ENCODE measurements around the gene MEIS2.

Gene MEIS2

DNA sequence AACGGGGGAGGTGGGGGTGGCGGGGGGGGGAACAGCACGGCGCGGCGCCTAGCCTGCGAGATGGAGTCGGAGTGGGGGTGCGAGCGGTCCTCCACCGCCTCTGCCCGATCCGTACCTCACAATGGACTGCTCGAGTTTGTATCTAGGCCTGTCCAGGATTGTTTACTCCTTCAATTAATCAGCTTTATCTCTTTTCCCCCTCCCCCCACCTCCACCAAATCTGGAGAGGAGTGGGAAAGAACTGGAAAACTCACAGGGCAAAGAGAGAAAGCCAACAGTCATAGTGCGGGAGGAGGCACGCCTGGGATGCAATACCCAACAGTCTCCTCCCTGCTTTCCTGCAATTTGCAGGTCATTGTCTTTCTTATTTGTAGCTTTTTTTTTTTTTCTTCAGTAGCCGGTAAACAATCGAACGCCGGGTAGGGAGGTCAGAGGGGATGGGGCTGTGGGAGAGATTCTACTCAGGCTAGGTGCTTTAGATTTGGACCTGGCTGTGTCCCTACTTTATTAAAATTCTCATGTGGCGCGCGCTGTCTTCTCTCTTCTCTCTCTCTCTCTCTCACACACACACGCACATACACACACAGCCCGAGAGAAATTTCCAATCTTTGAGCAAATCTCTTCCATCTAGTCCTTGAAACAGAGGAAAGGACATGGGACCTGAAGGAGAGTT, 6.9 kb upstream of the MEIS2 start:
- H3K27ac Mint-ChIP-seq: no peak overlapping the region
- H3K27me3 Mint-ChIP-seq: peaks cover 74% of the 10 kb centered on the region
- H3K4me3 Mint-ChIP-seq: no peak overlapping the region
- peaks cover 27% of the 10 kb centered on the region for H3K4me1 Mint-ChIP-seq (ENCODE audit: low read depth)
- H3K36me3 Mint-ChIP-seq: peaks cover 3% of the 10 kb centered on the region
- H3K9me3 Mint-ChIP-seq (ENCODE audit: low read depth): peaks cover 13% of the 10 kb centered on the region

DNA sequence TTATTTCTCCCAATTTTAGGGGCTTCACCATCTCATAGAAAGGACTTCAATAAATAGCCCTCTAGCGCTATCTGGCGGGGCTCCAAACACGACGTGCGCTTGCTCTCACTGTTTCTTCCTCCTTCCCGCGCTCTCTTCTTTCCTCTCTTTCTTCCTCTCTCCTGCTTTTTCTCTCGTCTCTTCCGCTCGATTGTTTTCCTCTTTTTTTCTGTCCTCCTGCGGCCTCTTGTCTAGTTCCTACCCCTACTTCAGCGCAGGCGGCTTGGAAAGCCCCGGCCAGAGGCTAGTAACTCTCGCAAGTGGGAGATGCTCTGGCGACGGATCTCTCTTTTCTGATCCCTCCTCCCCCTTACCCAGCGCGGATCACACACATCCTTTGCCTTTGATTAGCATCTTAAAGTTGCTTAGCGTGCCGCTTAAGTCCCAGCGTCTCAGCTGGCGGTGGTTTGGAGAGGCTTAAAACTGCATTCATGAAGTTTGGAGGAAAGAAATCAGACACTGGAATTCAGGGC, 6.2 kb upstream of the MEIS2 start:
- H3K27me3 Mint-ChIP-seq: peaks cover 70% of the 10 kb centered on the region
- no peak overlapping the region for H3K4me3 Mint-ChIP-seq
- peaks cover 27% of the 10 kb centered on the region for H3K4me1 Mint-ChIP-seq (ENCODE audit: low read depth)
- H3K36me3 Mint-ChIP-seq: peaks cover 2% of the 10 kb centered on the region
- no peak overlapping the region for H3K27ac Mint-ChIP-seq
- peaks cover 12% of the 10 kb centered on the region for H3K9me3 Mint-ChIP-seq (ENCODE audit: low read depth)

DNA sequence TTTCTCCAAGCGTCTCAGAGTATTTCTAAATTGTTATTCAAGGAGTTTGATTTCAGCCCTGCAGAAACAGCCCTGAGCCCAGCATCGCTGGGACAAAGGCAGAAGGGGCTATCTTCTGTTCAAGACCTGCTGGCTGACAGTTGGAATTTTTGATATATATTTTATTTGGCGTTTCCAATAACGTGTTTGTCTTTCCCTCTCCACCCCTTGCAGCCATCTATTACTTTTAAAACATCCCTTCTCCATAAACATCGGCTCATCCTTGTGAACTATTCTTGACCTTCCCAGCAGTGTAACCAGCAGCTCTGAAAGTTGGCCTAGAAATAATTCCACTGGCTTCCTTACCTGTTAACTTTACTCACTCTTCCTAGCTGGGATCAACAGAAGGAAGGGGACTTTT, 5.5 kb upstream of the MEIS2 start:
- no peak overlapping the region for H3K27ac Mint-ChIP-seq
- no peak overlapping the region for H3K4me3 Mint-ChIP-seq
- H3K27me3 Mint-ChIP-seq: peaks cover 67% of the 10 kb centered on the region
- peaks cover 4% of the 10 kb centered on the region for H3K36me3 Mint-ChIP-seq
- peaks cover 26% of the 10 kb centered on the region for H3K4me1 Mint-ChIP-seq (ENCODE audit: low read depth)
- H3K9me3 Mint-ChIP-seq (ENCODE audit: low read depth): peaks cover 9% of the 10 kb centered on the region

DNA sequence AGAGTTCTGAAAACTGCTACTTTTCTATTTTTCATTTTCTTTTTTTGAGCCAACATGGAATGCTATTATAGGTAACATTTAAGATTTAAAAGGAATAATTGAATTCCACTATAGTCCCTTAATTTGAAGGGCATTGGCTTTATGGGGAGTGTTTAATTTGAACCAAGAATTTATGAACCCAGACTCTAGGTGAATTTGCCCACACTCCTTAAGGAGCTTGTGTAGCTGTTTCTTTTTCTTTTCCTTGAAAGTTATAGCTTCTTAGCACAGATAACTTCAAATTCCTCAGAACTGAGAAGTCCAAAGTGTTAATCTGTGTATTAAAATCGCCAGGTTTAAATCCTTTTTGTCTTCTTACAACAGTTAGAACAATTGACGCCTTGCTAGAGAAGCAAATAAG, 4.7 kb upstream of the MEIS2 start:
- no peak overlapping the region for H3K4me3 Mint-ChIP-seq
- H3K9me3 Mint-ChIP-seq (ENCODE audit: low read depth): peaks cover 9% of the 10 kb centered on the region
- peaks cover 4% of the 10 kb centered on the region for H3K36me3 Mint-ChIP-seq
- peaks cover 25% of the 10 kb centered on the region for H3K4me1 Mint-ChIP-seq (ENCODE audit: low read depth)
- no peak overlapping the region for H3K27ac Mint-ChIP-seq
- H3K27me3 Mint-ChIP-seq: peaks cover 64% of the 10 kb centered on the region

DNA sequence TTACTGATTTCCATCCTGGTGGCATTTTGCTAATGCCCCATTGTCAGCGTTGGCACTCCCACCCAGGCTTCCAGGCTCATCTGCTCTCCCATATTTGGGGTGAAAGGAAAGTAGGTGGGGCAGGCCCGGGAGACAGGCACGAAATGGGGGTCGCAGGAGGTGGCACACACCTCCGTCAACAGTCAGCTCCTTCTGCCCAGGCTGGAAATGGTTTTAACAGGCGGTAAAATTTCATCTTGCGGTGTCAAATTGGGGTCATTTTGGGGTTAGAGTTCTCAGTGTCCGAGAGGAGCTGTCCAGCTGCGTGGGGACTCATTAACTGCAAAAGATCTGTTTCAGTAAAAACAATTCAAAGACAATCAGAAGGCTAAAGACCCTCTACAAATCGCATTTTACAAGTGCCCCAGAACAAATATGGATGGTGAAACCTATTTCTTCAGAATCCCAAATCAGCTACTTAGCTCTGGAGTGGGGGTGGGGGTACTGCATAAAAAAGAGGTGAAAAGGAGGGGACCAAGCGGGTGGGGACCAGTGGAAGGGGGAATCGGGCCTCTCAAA, 4.2 kb upstream of the MEIS2 start:
- H3K4me1 Mint-ChIP-seq (ENCODE audit: low read depth): peaks cover 28% of the 10 kb centered on the region
- peaks cover 4% of the 10 kb centered on the region for H3K36me3 Mint-ChIP-seq
- H3K27ac Mint-ChIP-seq: no peak overlapping the region
- peaks cover 9% of the 10 kb centered on the region for H3K9me3 Mint-ChIP-seq (ENCODE audit: low read depth)
- H3K4me3 Mint-ChIP-seq: no peak overlapping the region
- H3K27me3 Mint-ChIP-seq: peaks cover 64% of the 10 kb centered on the region

DNA sequence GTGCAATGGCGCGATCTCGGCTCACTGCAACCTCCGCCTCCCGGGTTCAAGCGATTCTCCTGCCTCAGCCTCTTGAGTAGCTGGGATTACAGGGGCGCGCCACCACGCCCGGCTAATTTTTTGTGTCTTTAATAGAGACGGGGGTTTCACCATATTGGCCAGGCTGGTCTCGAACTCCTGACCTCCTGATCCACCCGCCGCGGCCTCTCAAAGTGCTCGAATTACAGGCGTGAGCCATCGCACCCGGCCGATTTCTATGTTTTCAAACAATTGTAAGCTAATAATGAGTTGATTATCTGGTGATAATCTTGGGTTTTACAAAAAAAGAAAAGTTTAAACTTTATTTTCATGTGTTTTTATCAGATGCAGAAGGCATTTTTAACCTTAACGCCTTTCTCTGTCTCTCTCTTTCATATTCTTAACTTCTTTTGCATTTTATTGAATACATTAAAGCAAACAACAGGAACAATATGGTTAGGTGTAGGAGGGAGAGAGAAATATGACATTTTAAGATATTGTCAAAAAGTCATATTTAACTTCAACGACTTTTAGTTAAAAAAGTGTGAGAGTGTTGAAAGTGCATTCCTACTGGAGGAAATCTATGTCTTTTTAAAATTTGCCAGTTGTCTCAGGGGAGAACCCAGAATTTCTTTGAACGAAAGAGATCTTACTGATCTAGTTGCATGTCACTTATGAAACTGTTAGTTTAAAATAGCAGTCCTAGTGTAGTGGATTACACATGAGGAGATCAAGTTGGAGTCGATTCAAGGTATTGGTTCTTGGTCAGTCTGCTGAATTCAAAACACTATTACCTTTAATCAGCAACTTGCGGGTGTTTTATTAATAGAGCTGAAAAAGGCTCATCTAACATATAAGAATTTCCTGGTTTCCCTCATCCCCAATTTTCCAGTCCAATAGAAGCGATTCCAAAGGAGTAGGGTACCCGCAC, 3.4 kb upstream of the MEIS2 start:
- peaks cover 4% of the 10 kb centered on the region for H3K36me3 Mint-ChIP-seq
- peaks cover 32% of the 10 kb centered on the region for H3K4me1 Mint-ChIP-seq (ENCODE audit: low read depth)
- H3K9me3 Mint-ChIP-seq (ENCODE audit: low read depth): peaks cover 9% of the 10 kb centered on the region
- H3K4me3 Mint-ChIP-seq: no peak overlapping the region
- peaks cover 60% of the 10 kb centered on the region for H3K27me3 Mint-ChIP-seq
- H3K27ac Mint-ChIP-seq: no peak overlapping the region

DNA sequence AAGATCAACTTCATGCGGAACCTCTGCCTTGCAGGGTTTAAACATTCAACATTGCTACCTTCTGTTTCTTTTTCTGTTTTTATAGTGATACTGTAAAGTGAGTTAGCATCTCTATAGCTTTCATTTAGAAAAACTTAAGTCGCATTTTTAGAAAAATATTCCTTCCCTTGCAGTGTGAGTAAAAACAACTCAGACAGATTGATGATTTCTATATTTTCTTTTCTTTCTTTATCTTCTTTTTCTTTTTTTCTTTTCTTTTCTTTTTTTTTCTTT, 2.8 kb upstream of the MEIS2 start:
- Mint-ChIP-seq H3K4me3 (peak overlapping the region; percentile 54), H3K9me3 (ENCODE audit: low read depth) (peaks cover 5% of the 10 kb centered on the region)

DNA sequence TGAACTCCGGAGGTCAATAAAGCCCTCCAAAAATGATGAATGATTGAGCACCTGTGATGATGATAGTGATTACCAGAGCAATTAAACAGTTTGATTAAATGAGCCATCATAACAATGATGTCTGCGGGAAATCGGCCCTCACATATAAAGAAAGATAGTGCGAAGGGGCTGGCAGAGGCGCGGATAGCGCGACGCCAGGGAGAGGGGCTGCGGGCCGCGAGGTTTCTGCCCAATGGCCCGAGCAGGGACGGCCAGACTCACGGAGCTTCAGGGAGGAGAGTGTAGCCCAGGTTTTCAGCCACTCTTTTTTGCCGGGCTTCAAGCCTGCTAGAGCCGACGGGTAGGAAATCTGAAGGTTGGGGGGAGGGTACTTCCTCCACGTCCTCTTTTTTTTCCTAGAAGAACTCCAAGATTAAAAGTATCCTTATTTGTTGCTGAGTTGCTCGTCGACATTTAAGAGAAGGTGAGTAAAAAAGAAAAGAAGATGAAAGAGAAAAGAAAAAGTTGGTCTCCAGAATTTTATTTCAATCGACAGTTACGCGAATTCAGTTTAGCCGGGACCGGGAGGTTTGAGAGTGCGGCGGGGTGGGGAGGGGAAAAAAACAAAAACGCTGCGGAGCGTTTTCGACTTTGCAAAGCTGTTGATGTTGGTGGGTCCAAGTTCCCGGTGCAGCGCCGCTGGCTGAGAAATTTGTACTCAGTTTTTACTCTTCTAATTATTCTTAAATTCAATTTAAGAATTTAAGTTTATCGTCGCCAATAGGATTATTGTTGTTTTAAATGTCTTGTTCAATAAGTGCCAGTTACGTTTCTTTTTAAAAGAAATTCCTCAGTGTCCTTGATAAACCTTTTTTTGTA, 2.2 kb upstream of the MEIS2 start:
- peaks cover 5% of the 10 kb centered on the region for H3K9me3 Mint-ChIP-seq (ENCODE audit: low read depth)
- H3K36me3 Mint-ChIP-seq: peaks cover 4% of the 10 kb centered on the region
- no peak overlapping the region for H3K27ac Mint-ChIP-seq
- peak overlapping the region; percentile 62 for H3K4me3 Mint-ChIP-seq
- H3K4me1 Mint-ChIP-seq (ENCODE audit: low read depth): peaks cover 43% of the 10 kb centered on the region
- peaks cover 51% of the 10 kb centered on the region for H3K27me3 Mint-ChIP-seq

More for the DNA sequence above, 2.8 kb upstream of the MEIS2 start:
- H3K4me1 Mint-ChIP-seq (ENCODE audit: low read depth): peaks cover 39% of the 10 kb centered on the region
- peaks cover 57% of the 10 kb centered on the region for H3K27me3 Mint-ChIP-seq
- no peak overlapping the region for H3K27ac Mint-ChIP-seq
- H3K36me3 Mint-ChIP-seq: peaks cover 4% of the 10 kb centered on the region

DNA sequence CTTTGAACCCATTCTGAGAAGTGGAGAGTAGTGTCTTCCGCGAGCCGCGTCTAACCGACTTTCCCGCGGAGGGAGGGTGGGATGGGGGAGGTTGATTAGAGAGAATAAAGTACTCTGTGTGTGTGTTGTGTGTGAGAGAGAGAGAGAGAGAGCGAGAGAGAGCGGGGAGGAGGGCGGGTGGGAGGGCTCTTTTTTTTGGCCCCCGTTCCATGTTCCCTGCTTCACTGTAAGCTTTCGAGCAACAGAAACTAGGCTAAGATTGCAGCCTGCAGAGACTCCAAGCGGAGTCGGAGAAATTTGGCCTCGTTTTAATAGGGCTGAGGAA, 1.6 kb upstream of the MEIS2 start:
- no peak overlapping the region for H3K27ac Mint-ChIP-seq
- H3K9me3 Mint-ChIP-seq (ENCODE audit: low read depth): peaks cover 5% of the 10 kb centered on the region
- H3K4me3 Mint-ChIP-seq: peak overlapping the region; percentile 90
- peaks cover 4% of the 10 kb centered on the region for H3K36me3 Mint-ChIP-seq
- peaks cover 48% of the 10 kb centered on the region for H3K4me1 Mint-ChIP-seq (ENCODE audit: low read depth)
- peaks cover 52% of the 10 kb centered on the region for H3K27me3 Mint-ChIP-seq

DNA sequence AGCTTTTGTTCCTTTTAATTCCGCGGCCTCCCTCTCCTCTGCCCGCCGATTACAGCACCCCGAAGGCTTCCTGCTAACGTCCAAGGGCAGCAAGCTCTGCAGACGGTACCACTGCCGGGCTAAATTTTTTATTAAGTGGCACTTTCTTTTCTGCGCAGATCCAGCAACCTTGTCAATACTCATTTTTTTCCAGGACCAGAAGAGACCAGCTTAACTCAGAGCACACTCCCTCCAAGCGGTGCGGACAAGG, 542 bp upstream of the MEIS2 start:
- Mint-ChIP-seq H3K27ac (no peak overlapping the region), H3K4me3 (peak overlapping the region; percentile 90), H3K36me3 (peaks cover 4% of the 10 kb centered on the region), H3K9me3 (ENCODE audit: low read depth) (peaks cover 5% of the 10 kb centered on the region), H3K27me3 (peaks cover 55% of the 10 kb centered on the region), H3K4me1 (ENCODE audit: low read depth) (peaks cover 54% of the 10 kb centered on the region)

DNA sequence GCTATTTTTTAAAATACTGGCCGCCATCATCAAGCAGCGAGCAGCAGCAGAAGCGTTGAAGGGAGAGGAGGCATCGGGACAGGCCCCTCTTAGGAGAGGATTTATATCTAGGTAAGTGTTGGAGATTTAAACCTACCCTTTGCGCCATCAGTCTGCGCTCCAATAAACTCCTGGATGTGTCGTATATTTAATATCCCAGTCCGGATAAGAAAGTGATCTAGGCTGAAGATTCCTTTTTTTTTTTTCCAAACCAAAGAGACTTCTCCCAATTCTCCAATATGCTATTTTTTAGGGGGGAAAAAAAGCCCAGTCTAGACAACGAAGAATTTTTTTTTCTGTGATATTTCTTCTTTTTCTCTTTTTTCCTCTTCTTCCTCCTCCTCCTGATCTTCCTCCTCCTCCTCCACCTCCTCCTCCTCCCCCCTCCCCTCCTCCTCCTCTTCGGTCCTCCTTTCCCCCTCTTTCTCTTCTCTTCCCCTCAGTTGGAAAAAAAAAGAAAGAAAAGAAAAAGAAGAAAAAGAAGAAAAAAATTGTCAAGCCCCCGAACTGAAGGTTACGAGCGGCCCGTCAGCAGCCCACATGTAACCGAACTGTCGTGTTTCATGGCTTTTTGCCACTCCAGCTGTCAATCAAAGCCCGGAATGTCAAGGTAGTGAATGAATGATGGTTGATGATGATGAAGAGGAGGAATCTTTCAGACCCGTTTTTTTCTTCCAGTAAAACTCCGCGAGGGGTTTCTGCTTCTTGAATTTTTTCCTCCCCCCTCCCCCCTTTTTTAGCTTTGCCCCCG, 835 bp downstream of the MEIS2 start:
- Mint-ChIP-seq H3K27me3 (peaks cover 54% of the 10 kb centered on the region), H3K36me3 (peaks cover 4% of the 10 kb centered on the region), H3K27ac (no peak overlapping the region), H3K4me1 (ENCODE audit: low read depth) (peaks cover 58% of the 10 kb centered on the region), H3K9me3 (ENCODE audit: low read depth) (peaks cover 5% of the 10 kb centered on the region), H3K4me3 (peak overlapping the region; percentile 94)

DNA sequence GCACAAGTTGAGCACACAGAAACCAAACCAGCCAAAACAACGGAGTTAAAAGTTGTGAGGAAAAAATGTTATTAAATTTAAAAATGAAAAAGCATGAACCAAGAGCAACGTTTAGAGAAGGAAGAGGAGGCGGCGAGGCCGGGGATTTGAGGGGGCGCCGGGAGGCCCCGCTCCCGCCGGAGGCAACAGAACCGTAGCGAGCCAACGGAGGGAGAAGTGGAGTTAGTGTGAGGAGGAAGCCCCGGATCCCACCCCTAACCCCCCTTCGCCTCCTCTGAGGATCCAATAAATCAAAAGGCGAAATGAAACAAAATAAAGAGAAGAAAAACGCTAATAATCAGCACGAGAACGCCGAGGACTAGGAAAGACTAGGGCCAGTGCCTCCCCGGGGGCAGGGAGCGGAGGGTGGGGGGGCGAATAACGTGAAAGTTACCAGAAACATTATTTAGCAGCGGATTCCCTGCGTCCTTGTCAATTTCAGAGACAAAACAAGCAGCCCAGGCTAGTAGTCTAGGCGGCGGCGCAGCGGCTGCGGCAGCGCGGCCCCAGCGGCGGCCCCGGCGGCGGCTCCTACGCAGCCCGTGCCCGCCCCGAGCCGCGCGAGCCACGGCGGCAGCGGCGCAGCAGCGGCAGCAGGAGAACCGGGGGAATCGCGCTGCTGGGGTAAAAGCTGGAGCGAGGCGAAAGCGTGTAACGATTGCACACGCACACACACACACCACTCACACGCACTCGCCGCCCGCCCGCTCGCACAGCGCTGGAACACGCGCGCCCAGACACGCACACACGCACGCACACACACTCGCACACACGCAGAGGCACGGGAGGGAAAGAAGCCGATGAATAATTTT, 1.7 kb downstream of the MEIS2 start:
- H3K9me3 Mint-ChIP-seq (ENCODE audit: low read depth): peaks cover under 1% of the 10 kb centered on the region
- H3K4me1 Mint-ChIP-seq (ENCODE audit: low read depth): peaks cover 57% of the 10 kb centered on the region

DNA sequence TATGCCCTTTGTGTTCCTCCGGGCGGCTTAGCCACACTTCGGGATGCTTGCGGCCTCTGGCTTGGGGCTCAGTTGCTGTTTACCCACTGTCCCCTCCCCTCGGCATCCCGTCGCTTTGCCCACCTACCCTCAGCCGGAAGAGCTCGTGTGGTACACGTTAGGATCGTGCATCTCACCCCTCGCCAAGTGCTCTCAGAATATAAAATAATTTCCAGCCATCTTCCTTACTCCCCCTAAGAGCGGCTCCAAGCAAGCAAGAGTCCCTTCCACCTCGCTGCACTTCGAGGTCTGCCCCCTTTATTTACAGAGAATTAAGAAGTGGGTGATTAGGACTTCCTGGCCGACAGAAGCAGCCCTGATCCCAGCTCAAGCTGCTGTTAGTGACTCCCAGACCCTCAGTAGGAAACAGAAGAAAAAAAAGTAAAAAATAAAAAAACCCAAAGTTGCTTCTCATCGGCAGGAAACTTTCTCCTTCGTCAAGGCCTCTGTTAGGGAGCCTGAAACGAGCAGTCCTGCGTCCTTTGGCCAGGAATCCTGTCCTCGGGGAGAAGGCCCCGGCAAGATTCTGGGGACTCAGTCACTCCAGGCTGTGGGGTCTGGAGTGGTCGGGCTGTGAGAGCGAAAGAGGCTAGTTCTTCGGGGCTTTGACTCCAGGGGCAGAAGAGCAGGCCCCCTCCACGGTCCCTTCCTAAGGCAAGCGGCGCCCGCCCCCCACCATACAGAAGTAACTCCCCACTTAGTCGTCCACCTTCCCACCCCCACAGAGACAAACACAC, 3.0 kb downstream of the MEIS2 start:
- peaks cover 53% of the 10 kb centered on the region for H3K27me3 Mint-ChIP-seq
- peaks cover 53% of the 10 kb centered on the region for H3K4me1 Mint-ChIP-seq (ENCODE audit: low read depth)
- H3K27ac Mint-ChIP-seq: no peak overlapping the region
- peaks cover 4% of the 10 kb centered on the region for H3K36me3 Mint-ChIP-seq
- H3K9me3 Mint-ChIP-seq (ENCODE audit: low read depth): no peaks in the 10 kb centered on the region
- H3K4me3 Mint-ChIP-seq: peak overlapping the region; percentile 63

More for the DNA sequence above, 1.7 kb downstream of the MEIS2 start:
- H3K36me3 Mint-ChIP-seq: peaks cover 4% of the 10 kb centered on the region
- peaks cover 49% of the 10 kb centered on the region for H3K27me3 Mint-ChIP-seq
- no peak overlapping the region for H3K27ac Mint-ChIP-seq
- peak overlapping the region; percentile 94 for H3K4me3 Mint-ChIP-seq

Measured in activated naive CD8-positive, alpha-beta T cell (primary cell).